GM19468 (cell line): Measurements from ENCODE around the gene HAL.
A peak's percentile ranks its signal among the peaks of the same experiment; 100 is the strongest.

Experiments
- ATAC-seq: cut with Tn5 transposase; IDR thresholded peaks from one replicate; pipeline ENCODE4 v1.9.1; 2021; ENCODE audit warnings: mild to moderate bottlenecking, moderate library complexity, moderate number of reproducible peaks; ENCODE audit not compliant: unreplicated experiment; ENCODE audit errors: extremely low read depth

Gene HAL

DNA sequence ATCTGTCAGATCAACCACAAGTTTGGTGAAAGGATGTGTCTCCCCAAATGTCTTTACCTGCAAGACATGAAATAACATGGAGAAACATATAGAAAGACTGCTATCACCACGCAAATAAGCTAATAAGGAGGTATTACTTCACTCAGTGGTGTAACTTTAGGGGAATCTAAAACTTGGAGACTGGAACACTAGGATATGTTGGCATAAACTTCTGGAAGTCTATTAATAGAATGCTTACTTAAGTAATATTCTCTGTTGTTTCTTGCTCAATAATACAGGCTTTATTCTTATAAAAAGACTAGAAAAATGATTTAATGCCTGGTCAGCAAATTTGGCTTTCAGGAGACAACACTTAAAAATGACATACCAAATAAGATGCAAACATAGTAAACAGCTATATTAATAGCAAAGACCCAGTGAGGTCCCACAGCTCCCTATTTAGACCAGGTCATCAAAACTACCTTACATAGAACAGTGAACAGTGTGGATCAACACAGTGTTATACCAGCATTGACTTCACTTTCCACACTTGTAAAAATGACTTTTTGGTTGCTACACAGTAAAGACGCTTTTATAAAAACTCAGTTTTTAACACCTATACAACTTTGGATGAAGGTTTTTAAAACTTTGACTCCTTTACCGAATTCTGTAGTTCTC lies 18.9 kb upstream of the HAL start:
- no peak for ATAC-seq

DNA sequence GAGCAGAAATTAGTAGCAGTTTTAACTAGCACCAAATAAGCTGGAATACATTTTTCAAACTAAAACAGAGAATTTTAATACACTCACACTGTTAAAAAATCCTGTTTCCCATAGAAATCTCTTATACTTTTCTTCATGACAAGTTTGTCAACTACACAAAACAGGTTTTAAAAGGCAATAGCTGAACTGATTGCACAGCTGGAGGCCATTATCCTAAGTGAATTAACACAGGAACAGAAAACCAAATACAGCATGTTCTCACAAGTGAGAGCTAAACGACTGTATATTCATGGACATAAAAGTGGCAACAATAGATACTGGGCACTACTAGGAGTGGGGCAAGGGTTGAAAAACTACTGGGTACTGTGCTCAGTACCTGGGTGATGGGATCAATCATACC lies 11.6 kb upstream of the HAL start:
- ATAC-seq: no peak

DNA sequence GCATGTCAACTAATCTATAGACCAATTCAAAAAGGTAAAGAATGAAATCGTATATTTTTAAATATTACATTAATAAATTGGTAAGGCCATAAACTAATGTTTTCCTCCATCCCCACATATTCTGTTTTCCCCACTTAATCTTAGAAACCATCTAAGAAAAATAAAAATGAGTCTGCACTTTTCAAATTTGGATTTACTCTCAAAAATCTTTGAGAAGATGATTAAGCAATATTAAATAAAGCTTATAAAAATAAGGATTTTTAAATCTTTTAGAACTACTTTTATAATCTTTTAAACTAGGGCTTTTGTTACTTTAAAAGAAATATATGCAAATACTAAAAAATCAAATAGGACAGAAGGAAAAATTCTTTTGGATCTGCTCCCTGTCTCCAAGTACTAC lies 10.6 kb upstream of the HAL start:
- ATAC-seq: no peak

DNA sequence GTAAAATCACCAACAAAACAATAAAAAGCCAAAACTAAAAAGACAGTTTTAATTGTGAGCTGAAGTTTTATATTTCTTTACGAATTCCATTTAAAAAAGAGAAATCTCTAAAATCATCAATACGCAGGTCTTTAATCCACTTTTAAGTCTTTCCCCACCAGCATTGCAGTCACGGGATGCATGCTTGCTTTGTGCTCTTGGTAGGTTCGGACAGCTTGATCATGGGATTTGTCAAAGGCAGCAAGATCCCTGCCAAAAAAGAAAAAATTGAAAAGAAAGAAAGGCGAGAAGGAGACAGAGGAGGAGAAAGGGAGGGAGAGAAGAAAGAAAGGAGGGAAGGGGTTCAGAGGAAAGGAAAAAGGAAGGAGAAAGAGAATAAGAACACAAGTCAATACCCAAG lies 4.7 kb upstream of the HAL start:
- ATAC-seq: no peak

DNA sequence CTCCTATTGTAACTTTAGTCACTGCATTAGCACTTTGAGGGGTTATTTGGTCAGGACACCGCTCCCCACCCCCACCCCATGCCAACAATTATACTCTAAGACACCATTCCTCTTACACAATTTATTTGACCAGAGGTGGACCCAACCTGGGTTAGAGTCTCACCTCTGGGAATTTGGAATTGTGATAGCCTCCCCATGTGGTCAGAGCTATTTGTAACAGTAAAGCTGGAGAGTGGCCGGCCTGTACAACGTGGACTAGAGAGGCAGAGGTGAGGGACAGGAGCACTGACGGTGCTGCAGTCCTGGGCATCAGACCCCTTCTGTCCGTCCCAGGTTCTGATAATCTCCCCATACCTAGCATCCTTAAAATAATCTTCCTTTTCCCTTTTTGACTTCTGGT lies 3.3 kb upstream of the HAL start:
- ATAC-seq: no peak

DNA sequence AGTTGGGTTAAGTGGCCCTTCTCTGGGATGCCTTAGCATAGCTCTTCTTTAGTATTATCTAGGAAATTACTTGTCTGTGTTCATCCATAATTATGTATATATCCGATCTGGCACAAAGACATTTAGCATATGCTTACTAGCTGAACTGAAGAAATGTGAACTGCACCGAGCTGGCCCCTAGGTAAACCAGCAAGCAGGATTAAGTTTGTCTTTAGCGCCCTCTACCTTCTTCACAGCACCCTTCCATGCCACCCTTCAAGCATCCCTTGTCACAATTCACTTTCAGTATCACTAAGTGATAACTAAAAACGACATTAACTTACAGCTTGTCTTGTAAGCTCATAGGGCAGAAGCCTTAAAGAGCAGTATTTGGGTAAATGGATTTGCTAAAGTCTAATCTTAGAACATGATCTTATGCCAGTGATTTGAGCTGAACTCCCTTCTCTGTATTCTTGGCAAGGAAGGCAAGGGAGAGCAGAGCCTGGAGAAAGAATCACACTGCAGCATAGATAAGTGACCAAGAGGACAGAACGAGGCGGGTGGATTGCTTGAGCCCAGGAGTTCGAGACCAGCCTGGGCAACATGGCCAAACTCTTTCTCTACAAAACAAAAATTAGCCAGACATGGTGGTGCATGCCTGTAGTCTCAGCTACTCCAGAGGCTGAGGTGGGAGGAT lies 2.6 kb upstream of the HAL start:
- ATAC-seq: peak; percentile 90

DNA sequence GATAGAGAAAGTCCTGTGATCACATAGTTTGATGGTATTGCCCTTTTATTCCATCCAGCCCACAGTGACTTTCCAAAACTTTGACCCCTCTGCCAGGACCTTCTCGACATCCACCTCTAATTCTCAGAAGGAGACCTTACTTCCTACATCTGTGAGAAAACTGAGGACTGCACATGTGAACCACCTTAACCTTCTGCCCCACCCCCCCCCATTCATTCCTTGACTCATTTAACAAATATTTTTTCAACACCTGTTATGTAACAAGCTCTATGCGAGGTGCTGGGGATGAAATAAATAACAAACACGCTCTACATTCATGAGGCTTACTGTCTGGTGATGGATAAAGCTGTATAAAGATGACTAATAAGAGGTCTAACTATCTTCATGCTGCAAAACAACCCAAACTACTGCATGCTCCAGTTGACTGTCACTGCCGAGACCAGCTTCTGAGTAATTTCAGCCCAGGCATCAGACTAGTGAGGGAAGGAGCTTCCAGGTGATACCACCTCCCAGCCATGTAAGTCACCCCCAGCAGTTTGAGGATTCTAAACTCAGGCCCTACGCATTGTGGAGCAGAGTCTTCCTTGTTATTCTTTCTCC lies 1.9 kb upstream of the HAL start:
- no peak for ATAC-seq

DNA sequence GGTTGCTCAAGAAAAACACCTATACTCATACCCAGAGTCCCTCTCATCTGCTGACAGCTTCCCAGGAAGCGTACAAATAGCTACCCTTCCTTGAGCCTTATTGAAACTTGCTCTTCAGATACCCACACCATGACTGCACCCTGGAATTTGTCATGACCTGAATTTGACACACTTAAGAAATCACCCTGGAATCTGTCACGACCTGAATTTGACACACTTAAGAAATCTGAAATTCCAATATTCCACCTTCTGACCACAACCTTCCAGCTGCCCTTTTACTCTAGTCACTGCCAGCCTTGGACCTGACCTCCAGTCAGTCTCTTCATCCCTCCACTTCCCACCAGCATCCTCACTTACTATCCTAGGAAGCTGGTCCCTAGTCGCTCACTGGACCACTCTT lies 1.1 kb upstream of the HAL start:
- no peak for ATAC-seq

DNA sequence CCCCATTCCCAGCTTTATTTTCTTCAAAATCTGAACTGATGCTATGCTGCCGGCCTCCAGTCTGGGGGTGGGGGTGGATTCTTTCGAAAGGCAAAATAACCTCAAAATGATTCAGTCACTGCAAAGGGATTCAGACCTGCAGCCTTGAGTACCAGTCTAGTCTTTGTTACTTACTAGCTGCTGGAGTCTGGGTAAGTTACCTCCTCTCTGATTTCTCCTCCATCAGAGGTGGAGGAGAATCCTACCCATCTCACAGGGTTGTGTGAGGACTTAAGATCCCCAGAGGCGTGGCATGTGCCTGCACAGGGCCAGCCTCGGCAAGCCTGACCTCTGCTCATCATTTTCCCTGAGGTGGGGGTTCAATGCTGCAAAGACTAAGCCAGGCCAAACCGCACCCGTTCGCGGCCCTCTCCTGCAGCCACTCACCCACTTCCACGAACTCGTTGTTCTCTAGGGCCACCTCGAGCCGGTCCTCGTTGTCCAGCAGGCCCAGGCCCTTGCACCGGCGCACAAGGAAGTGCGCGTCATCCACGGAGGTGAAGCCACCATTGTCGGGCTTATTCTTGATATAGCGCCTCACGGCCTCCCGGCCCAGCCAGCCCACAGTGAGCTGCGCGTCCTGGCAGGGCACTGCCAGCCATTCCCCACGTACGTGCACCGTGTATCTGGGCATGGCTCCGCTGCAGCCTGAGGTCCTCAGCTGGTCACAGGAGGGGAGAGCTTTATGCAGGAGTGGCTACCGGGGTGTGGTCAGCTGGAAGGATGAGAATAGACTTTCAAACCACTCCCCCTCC lies 709 bp downstream of the HAL start:
- ATAC-seq: no peak

DNA sequence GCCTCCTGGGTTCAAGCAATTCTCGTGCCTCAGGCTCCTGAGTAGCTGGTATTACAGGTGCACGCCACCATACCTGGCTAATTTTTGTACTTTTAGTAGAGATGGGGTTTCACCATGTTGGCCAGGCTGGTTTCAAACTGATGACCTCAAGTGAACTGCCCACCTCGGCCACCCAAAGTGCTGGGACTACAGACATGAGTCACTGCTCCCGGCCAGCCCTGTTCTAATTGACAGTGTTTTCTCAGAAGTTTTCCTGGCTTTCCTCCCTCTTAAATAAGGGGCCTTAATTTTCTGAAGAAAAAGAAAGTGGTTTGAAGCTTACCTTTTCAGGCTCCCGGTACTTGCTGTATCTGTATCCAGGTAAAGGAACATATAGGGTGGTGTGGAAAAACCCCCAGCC lies 1.7 kb downstream of the HAL start:
- ATAC-seq: no peak

DNA sequence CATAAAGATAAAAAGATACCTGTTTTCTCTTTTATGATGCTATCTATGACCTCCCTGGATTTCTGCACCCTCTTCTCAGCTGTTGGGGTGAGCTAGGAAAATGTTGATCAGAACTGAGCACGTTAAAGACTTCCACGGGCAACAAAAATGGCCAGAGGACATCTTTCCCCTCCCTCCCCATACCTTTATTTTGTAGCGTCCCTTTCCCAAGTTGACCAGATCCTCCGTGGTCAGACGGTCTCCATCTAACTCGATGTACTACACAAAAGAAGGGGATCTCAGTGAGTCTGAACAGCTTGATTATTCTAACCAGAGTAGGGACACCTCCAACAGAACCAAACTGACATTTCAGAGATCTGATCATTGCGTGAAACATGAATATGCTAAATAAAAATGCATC lies 2.2 kb downstream of the HAL start:
- no peak for ATAC-seq

DNA sequence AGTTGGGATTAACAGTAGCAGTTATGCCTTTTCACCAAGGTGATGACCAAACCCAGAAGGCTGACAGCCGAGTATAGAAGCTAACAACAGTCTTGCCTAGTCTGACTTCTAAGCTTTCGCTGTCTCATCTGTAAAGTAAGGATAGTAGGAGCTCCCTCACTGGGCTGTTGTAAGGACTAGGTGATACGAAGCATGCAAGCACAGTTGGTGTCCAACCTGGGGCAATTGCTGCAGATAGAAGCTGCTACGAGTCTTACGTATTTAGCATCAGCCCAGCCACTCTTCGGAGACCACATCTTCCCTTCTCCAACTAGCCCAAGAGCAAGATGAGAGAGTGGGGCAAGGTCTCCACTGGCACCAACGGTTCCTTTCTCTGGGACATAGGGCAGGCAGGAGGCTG lies 6.0 kb downstream of the HAL start:
- ATAC-seq: no peak

DNA sequence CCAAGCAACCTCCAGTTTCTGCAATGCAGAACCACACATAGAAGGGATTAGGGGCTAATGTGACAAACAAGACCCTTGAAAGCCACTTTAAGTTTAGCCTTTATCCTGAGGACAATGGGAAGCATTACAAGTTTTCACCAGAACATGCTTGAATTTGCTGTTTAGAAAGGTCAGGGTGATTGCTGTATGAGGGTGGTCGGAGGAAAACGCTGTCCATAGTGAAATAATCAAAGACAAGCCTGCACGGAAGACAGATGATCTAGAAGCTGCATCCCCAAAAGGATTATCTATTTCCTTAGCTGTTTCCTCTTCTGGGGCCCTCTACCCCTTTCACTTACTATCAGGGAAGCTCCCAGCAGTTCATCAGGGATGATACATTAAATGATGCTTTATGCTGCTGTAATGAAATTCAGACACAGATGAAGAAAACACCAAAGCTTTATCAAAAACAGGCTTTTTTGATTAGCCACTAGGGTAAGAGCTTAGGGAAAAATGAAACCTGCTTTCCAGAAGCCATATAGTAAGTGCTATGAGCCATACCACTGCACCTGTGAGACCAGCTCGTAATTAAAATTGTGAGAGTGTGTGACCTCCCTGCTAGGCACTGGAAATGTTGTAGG lies 6.5 kb downstream of the HAL start:
- ATAC-seq: no peak

DNA sequence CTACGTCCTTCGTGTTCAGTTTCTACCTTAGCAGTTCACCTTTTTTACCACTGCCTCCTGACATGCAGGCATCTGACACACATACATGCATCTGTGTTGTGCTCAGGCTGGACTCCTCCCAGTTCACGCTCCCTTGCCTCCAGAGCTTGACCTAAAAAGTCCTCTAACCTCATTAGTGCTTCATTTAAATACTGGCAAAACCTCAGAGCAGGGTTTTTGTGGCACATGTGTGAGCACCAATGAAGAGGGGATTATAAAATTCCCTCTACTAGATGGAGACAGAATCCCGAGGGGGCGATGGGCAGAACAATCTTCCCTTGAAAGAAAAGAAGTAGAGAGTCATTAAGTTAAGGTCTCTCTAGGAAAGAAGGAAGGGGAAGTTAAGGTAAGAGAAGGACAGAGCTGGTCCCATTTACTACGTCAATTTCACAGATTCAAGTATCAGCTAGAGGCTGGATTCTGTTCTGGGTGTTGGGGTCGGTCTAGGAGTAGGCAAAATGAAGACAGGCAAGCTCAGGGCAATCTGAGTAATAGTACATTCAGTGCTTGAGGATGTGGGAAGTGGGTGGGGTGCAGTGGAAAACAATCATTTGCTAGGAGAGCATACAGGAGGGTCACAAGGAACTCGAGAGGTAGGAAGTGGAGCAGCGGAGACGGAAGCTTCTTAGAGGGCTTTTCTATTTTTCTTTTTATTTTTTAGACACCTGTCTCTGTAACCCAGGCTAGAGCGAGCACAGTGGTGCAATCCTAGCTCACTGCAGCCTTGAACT lies 7.5 kb downstream of the HAL start:
- ATAC-seq: no peak

DNA sequence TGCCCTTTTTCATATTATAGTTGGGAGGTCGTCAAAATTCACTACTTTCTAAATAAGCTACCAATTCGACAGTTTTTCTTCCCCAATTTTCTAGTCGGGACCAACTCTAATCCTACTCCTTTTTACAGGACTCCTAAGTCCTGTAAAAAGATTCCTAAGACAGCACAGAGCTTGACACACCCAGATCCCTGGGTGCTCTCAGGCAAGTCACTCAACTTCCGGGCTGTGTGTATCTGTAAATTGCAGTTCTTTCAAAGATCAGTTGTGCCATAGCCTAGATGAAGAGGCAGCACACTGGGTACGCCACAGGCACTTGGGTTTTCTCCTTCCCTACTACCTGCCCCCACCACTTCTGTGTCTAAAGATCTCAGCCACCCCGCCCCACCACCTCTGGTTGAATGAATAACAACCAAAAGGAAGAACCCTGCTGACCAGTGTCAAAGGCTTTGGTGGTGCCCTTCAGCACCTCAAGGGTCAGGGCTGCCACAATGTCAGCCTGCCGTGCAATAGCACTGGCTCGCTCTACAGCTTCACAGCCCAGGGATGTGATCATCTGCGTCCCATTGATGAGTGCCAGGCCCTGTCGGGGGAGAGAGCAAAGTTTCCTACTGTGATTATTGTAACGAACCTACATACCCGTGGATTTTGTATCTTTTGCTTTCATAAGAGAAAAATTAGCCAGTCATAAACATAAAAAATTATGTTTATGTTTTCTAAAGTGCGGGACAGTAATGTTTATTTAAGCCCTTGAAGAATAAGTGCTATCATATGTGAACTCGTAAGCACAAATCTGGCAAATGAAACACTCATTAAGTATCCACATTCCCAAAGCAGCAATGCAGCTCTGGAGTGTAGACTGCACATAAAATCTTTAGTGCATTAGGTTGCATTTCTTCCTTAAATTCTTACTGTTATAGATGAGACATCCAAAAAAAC lies 9.2 kb downstream of the HAL start:
- ATAC-seq: no peak

DNA sequence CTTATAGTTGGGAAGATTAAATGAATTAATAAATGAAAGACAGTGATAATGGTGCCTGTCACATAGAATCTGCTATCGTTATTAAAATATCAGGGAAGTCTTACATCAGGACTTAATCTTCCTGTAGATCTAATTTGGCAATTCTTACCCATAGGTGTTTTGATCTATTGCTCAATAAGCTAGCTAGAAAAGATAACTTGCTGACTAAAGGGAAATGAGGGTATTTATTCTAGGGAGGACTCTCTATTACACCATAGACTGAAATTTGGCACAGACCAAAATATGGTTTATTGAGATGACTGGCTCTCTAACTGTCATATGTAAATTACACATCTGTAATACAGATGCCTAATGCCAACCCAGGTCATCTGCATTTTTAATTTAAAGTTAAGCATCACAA lies 11.5 kb downstream of the HAL start:
- ATAC-seq: no peak

DNA sequence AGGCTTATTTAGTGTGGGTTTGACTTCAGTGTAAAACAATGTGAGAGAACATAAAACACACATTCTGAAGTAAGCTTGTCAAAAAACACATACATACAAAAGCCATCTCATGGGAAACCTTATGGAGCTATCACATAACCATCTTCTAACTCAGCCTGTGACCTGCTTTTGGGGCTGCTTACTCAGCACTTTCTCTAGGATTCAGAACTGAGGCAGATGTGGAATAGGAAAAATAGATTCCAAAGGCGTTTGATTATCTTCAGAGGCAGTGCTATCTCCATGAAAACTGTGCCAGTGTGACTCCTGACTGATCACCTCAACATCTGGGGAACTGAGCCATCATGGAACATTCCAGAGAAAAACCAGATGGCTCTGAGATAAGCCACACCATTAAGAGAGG lies 13.5 kb downstream of the HAL start:
- ATAC-seq: no peak

DNA sequence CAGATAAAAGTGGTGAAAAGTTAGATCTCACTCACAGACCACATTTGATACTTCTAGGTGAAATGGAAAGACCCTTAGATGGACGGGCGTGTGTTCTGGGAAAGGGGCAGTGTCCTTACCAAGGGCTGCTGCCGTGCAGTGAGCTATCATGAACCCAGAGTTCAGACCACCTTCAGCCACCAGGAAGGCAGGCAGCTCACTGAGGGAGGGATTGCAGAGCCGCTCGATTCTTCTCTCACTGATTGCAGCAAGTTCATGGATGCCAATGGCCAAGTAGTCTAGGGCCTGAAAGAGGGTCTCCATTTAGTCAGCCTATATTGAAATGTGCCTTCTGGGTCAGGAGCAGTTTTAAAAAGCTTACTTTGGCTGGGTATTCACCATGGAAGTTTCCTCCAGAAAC lies 15.7 kb downstream of the HAL start:
- no peak for ATAC-seq

DNA sequence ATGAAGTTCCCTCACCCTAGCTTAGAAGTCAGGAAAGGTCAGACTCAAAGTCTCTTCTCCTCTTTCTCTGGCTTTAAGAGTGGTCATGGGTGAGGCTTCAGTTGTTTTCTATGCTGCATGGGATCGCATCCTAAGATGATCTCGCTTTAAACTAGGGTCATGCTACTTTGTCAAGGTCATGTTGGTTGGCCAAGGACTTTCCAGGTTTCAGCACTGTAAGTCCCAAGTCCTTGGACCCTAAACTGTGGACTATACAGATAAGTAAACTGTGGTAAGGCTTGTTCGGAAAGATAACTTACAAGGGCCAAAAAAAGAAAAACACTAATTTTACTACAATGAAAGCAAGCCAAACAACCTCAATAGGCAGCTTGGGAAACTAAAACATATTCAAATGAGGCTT lies 17.4 kb downstream of the HAL start:
- no peak for ATAC-seq
